H1 (cell line): ENCODE data around the gene SLC15A1. TPM values are rescaled to one million over a fixed set of nuclear protein-coding genes. Genes with fewer than 3 reads are reported as not detected.

Experiments
- CTCF ChIA-PET: fragments of 300-600 bp; sonication (Branson Sonifier 250); formaldehyde crosslinking; loops from one replicate; lab custom pipeline; 2021; ENCODE audit not compliant: partially characterized antibody; lab: Charles Lee
- POLR2A ChIA-PET: fragments of 300-600 bp; sonication (Branson Sonifier 250); formaldehyde crosslinking; loops from one replicate; lab custom pipeline; 2021; ENCODE audit warnings: inconsistent platforms; ENCODE audit not compliant: partially characterized antibody; lab: Charles Lee
- DNase-seq, 2 experiments: peaks; one replicate each; pipeline versions ENCODE4 v3.0.0 to v3.0.0-alpha.2; 2010 to 2022; ENCODE audit warnings: low spot score in 2 of 2, low read depth in 1 of 2, mixed read lengths in 1 of 2
- FAIRE-seq: peaks from 2 replicates; lab custom pipeline; 2011; peaks lifted over from hg19 to GRCh38; lab: Jason Lieb, UNC
- H2AFZ ChIP-seq: 2 replicates; pipeline ENCODE4 v1.8.1; 2012; ENCODE audit warnings: low read length, inconsistent platforms
- H2AK5ac ChIP-seq: 2 replicates; pipeline ENCODE4 v1.6.1; 2013; ENCODE audit warnings: low read depth, low read length
- H2BK120ac ChIP-seq: replicated peaks from 2 replicates; pipeline ENCODE3; 2013; ENCODE audit warnings: low read depth, low read length, inconsistent platforms
- H2BK12ac ChIP-seq: 2 replicates; pipeline ENCODE4 v1.6.1; 2013; ENCODE audit warnings: low read depth, low read length
- H2BK15ac ChIP-seq: 2 replicates; pipeline ENCODE4 v1.6.1; 2013; ENCODE audit warnings: low read length
- H2BK20ac ChIP-seq: 2 replicates; pipeline ENCODE4 v1.6.1; 2013; ENCODE audit warnings: low read length
- H2BK5ac ChIP-seq: 2 replicates; pipeline ENCODE4 v1.6.1; 2013; ENCODE audit warnings: low read depth, low read length
- H3K14ac ChIP-seq: 2 replicates; pipeline ENCODE4 v1.6.1; 2013; ENCODE audit warnings: inconsistent platforms; ENCODE audit not compliant: insufficient read length
- H3K18ac ChIP-seq: 2 replicates; pipeline ENCODE4 v1.6.1; 2013; ENCODE audit warnings: low read length; ENCODE audit errors: extremely low read depth
- H3K23ac ChIP-seq: 2 replicates; pipeline ENCODE4 v1.6.1; 2013; ENCODE audit warnings: inconsistent platforms; ENCODE audit not compliant: insufficient read length
- H3K23me2 ChIP-seq: 2 replicates; pipeline ENCODE4 v1.6.1; 2013; ENCODE audit warnings: low read depth, low read length
- H3K27ac ChIP-seq: 2 replicates; pipeline ENCODE4 v1.6.1; 2011; ENCODE audit warnings: low read depth, low read length, inconsistent platforms
- H3K27me3 ChIP-seq, 4 experiments: replicated peaks in 1 of 4; 1 replicate in 1 of 4; 2 replicates in 3 of 4; pipeline versions ENCODE4 v1.6.1 to v1.8.1; 2011 to 2013; ENCODE audit warnings: low read length in 3 of 4, mild to moderate bottlenecking in 3 of 4, inconsistent platforms in 2 of 4, mixed read lengths in 2 of 4, moderate library complexity in 1 of 4; ENCODE audit not compliant: control insufficient read depth in 3 of 4, insufficient read depth in 3 of 4; ENCODE audit errors: extremely low read depth in 1 of 4
- H3K36me3 ChIP-seq, 4 experiments: 2 replicates each; pipeline versions ENCODE4 v1.6.1 to v1.8.1; 2011 to 2013; ENCODE audit warnings: mild to moderate bottlenecking in 4 of 4, low read length in 3 of 4, moderate library complexity in 2 of 4, control low read depth in 1 of 4, inconsistent platforms in 1 of 4; ENCODE audit not compliant: insufficient read depth in 4 of 4, control insufficient read depth in 2 of 4
- H3K4ac ChIP-seq: replicated peaks from 2 replicates; pipeline ENCODE3; 2013; ENCODE audit warnings: low read length, low read depth, mixed read lengths, inconsistent platforms; ENCODE audit not compliant: insufficient read length
- H3K4me1 ChIP-seq, 4 experiments: replicated peaks in 1 of 4; 1 replicate in 1 of 4; 2 replicates in 3 of 4; pipeline versions ENCODE4 v1.6.1 to v1.8.1; 2011 to 2013; ENCODE audit warnings: low read length in 3 of 4, inconsistent platforms in 2 of 4, mixed read lengths in 1 of 4; ENCODE audit not compliant: insufficient read depth in 4 of 4, control insufficient read depth in 3 of 4
- H3K4me2 ChIP-seq, 2 experiments: 2 replicates each; pipeline versions ENCODE4 v1.6.1 to v1.8.1; 2011 to 2013; ENCODE audit warnings: low read depth in 2 of 2, low read length in 2 of 2, control low read depth in 1 of 2, inconsistent platforms in 1 of 2, mild to moderate bottlenecking in 1 of 2; ENCODE audit not compliant: insufficient read depth in 1 of 2
- H3K4me3 ChIP-seq, 4 experiments: fragments of 200-600, 300-600 bp in 1 of 4; sonication (generic), shearing (Covaris generic), sonication (Bioruptor Twin) in 1 of 4; 2 replicates each; pipeline versions ENCODE4 v1.5.1 to v1.8.1; 2011 to 2016; ENCODE audit warnings: low read length in 4 of 4, low read depth in 3 of 4, control low read depth in 2 of 4, inconsistent platforms in 2 of 4, mild to moderate bottlenecking in 2 of 4, mixed read lengths in 1 of 4, moderate library complexity in 1 of 4; ENCODE audit not compliant: insufficient read depth in 2 of 4; ENCODE audit errors: extremely low read depth in 1 of 4
- H3K56ac ChIP-seq: replicated peaks from 2 replicates; pipeline ENCODE3; 2013; ENCODE audit warnings: low read depth, mild to moderate bottlenecking, mixed read lengths, low read length, inconsistent platforms; ENCODE audit not compliant: insufficient read length
- H3K79me1 ChIP-seq: 2 replicates; pipeline ENCODE4 v1.6.1; 2013; ENCODE audit warnings: low read depth, low read length, control low read depth
- H3K79me2 ChIP-seq, 2 experiments: 2 replicates each; pipeline versions ENCODE4 v1.6.1 to v1.8.1; 2012 to 2013; ENCODE audit warnings: low read length in 2 of 2, mild to moderate bottlenecking in 2 of 2, inconsistent platforms in 1 of 2; ENCODE audit not compliant: insufficient read depth in 2 of 2, control insufficient read depth in 1 of 2
- H3K9ac ChIP-seq, 4 experiments: replicated peaks in 1 of 4; 1 replicate in 1 of 4; 2 replicates in 3 of 4; pipeline versions ENCODE4 v1.6.1 to v1.8.1; 2011 to 2013; ENCODE audit warnings: low read depth in 3 of 4, low read length in 3 of 4, control low read depth in 2 of 4, mild to moderate bottlenecking in 2 of 4, moderate library complexity in 2 of 4, inconsistent platforms in 1 of 4; ENCODE audit errors: extremely low read depth in 1 of 4
- H3K9me3 ChIP-seq, 2 experiments: 2 replicates each; pipeline versions ENCODE4 v1.6.1 to v1.8.1; 2012 to 2013; ENCODE audit warnings: mild to moderate bottlenecking in 2 of 2, moderate library complexity in 2 of 2, control low read depth in 1 of 2, inconsistent platforms in 1 of 2, low read depth in 1 of 2, low read length in 1 of 2, mixed read lengths in 1 of 2; ENCODE audit not compliant: insufficient read depth in 2 of 2
- H4K20me1 ChIP-seq, 2 experiments: replicated peaks in 1 of 2; 2 replicates each; pipeline versions ENCODE3 to v1.8.1; 2011 to 2013; ENCODE audit warnings: inconsistent platforms in 2 of 2, low read length in 2 of 2, mild to moderate bottlenecking in 1 of 2; ENCODE audit not compliant: insufficient read depth in 2 of 2, control insufficient read depth in 1 of 2
- H4K5ac ChIP-seq: 2 replicates; pipeline ENCODE4 v1.6.1; 2013; ENCODE audit warnings: low read length, low read depth, mixed read lengths, inconsistent platforms; ENCODE audit not compliant: insufficient read length
- H4K8ac ChIP-seq: 2 replicates; pipeline ENCODE4 v1.8.0; 2013; ENCODE audit warnings: mild to moderate bottlenecking, moderate library complexity, low read length, inconsistent platforms; ENCODE audit not compliant: insufficient read depth; ENCODE audit errors: extremely low read depth
- H4K91ac ChIP-seq: replicated peaks from 2 replicates; pipeline ENCODE3; 2013; ENCODE audit warnings: low read length, mixed read lengths, inconsistent platforms; ENCODE audit not compliant: insufficient read length
- BACH1 ChIP-seq: IDR thresholded peaks from 2 replicates; pipeline ENCODE4 v1.6.1; 2012; ENCODE audit warnings: low read length, improper control_type of control experiment
- BRCA1 ChIP-seq: IDR thresholded peaks from 2 replicates; pipeline ENCODE4 v1.6.1; 2012; ENCODE audit warnings: low read depth, low read length, improper control_type of control experiment
- CTBP2 ChIP-seq: IDR thresholded peaks from 2 replicates; pipeline ENCODE4 v1.7.0; 2011; ENCODE audit warnings: borderline replicate concordance, mild to moderate bottlenecking, moderate library complexity, mixed read lengths, low read length; ENCODE audit not compliant: insufficient read depth, insufficient read length
- JUN ChIP-seq: IDR thresholded peaks from 2 replicates; pipeline ENCODE4 v1.6.1; 2011; ENCODE audit warnings: low read depth, mild to moderate bottlenecking, improper control_type of control experiment, low read length
- NANOG ChIP-seq: IDR thresholded peaks from 2 replicates; pipeline ENCODE4 v1.6.1; 2011; ENCODE audit warnings: low read length, low read depth, mild to moderate bottlenecking, inconsistent platforms; ENCODE audit not compliant: insufficient read depth, poor library complexity, severe bottlenecking
- POLR2AphosphoS5 ChIP-seq: IDR thresholded peaks from 2 replicates; pipeline ENCODE4 v1.6.1; 2011; ENCODE audit warnings: low read depth, low read length
- RFX5 ChIP-seq: IDR thresholded peaks from 2 replicates; pipeline ENCODE4 v1.6.1; 2011; ENCODE audit warnings: low read depth, low read length, improper control_type of control experiment, borderline replicate concordance
- RNF2 ChIP-seq: fragments of 200-900, 300-1000 bp; sonication (generic); IDR thresholded peaks from 2 replicates; pipeline ENCODE4 v1.7.1; 2016; ENCODE audit warnings: borderline replicate concordance, low read depth, mild to moderate bottlenecking, antibody characterized with exemption, low read length; ENCODE audit not compliant: poor library complexity, severe bottlenecking; ENCODE audit errors: missing control alignments
- SP1 ChIP-seq: IDR thresholded peaks from 2 replicates; pipeline ENCODE4 v1.6.1; 2011; ENCODE audit warnings: low read depth, low read length
- SP2 ChIP-seq: IDR thresholded peaks from 2 replicates; pipeline ENCODE4 v1.6.1; 2012; ENCODE audit warnings: mild to moderate bottlenecking, low read length, inconsistent platforms
- WGBS, 2 experiments: shearing (Covaris generic) in 1 of 2; methylation state at CpG; one replicate each; pipeline versions ENCODE4 v1.1.6 to v1.1.7; 2013 to 2015; ENCODE audit warnings: low lambda C conversion rate in 2 of 2, mixed read lengths in 2 of 2, inconsistent platforms in 1 of 2, low coverage in 1 of 2, missing lambda C conversion rate in 1 of 2; ENCODE audit not compliant: insufficient replicate concordance in 2 of 2, insufficient coverage in 1 of 2, insufficient read length in 1 of 2; ENCODE audit errors: extremely low coverage in 1 of 2, missing lambda C conversion rate in 1 of 2; 5-methylcytosine and 5-hydroxymethylcytosine counted together
- polyA plus RNA-seq, 7 experiments: library from polyadenylated mRNA; depleted of rRNA in 3 of 7; stranded (reverse) in 5 of 7; unstranded in 2 of 7; fragments of >200 nt in 5 of 7; fragments of 200-250 nt in 2 of 7; gene quantifications; 1 replicate in 5 of 7; 2 replicates in 1 of 7; 4 replicates in 1 of 7; pipeline versions ENCODE4 v1.2.1 to v1.2.3, GENCODE V29; 2011 to 2013; ENCODE audit warnings: missing spikeins in 2 of 7, mixed read lengths in 2 of 7
- total RNA-seq: library from RNA; stranded (reverse); fragmentation: NEBNext Ultra II Directional; extraction: Animal tissue kit (Norgen Biotek cat#: 25700); gene quantifications from 2 replicates; pipeline ENCODE4 v1.2.1, GENCODE V29; 2021

The SLC15A1 gene
- total and polyA plus RNA-seq, 2 of the 8 experiments (the other 6 are each of a cell fraction or from before 2014, with no cell fraction given): 1.3 to 2.4 TPM

- 88% methylated on average over 14 of the region's 14 CpGs; no CpG with 5 or more reads in 1 of the 2 experiments for WGBS, 2 experiments
- no peak overlapping the region for H3K4ac ChIP-seq
- ChIA-PET CTCF (interaction anchor here (1.5 kb wide), 1 partner anchor 44 kb away, joined by 3 read pairs; no protein-coding TSS in a partner anchor), POLR2A (no interaction called here)
- no peak overlapping the region for H3K18ac ChIP-seq
- H2BK15ac ChIP-seq: no peak overlapping the region
- H3K9me3 ChIP-seq: no peaks in the 10 kb centered on the region
- H3K27me3 ChIP-seq: no peaks in the 10 kb centered on the region
- no peaks in the 10 kb centered on the region for H3K4me1 ChIP-seq
- H3K79me1 ChIP-seq: no peaks in the 10 kb centered on the region
- no peaks in the 10 kb centered on the region for H3K79me2 ChIP-seq
- H3K23ac ChIP-seq: no peak overlapping the region
- H3K4me2 ChIP-seq: no peak overlapping the region
- H4K8ac ChIP-seq: no peak overlapping the region
- H3K14ac ChIP-seq: no peak overlapping the region
- no peak overlapping the region for H3K4me3 ChIP-seq
- no peaks in the 10 kb centered on the region for H3K23me2 ChIP-seq
- no peak overlapping the region for H4K91ac ChIP-seq
- H4K20me1 ChIP-seq: no peaks in the 10 kb centered on the region
- no peak for FAIRE-seq
- no peaks in the 10 kb centered on the region for H3K36me3 ChIP-seq
- no peak overlapping the region for H3K56ac ChIP-seq
- no peak overlapping the region for H2AFZ ChIP-seq
- H2BK120ac ChIP-seq: no peak overlapping the region
- H3K27ac ChIP-seq: no peak overlapping the region
- no peak overlapping the region for H3K9ac ChIP-seq
- H2BK20ac ChIP-seq: no peak overlapping the region
- H4K5ac ChIP-seq: no peak overlapping the region
- no peak overlapping the region for H2AK5ac ChIP-seq
- no peak overlapping the region for H2BK5ac ChIP-seq
- peak in 1 of 2 experiments; percentile 36 for DNase-seq
- TF ChIP-seq SP2 (no peak), RNF2 (no peak), BRCA1 (no peak), POLR2AphosphoS5 (no peak), CTBP2 (no peak), NANOG (no peak), JUN (no peak), RFX5 (no peak), SP1 (no peak), BACH1 (no peak)
- no peak overlapping the region for H2BK12ac ChIP-seq
Observed at GRCh38 chr13:98800078-98800477, 47.6 kb upstream of the SLC15A1 start.
